GM12874 (cell line): ENCODE measurements around the gene STAT3.

Experiments used
- CTCF ChIP-seq: IDR thresholded peaks from 2 replicates; pipeline ENCODE4 v1.5.1; 2011; ENCODE audit warnings: low read depth, mild to moderate bottlenecking, control low read depth, low read length, moderate library complexity; ENCODE audit not compliant: insufficient read depth

Gene STAT3

GRCh38 chr17:42363231-42363630 is 25.0 kb downstream of the STAT3 start:
- no peak for TF ChIP-seq CTCF

GRCh38 chr17:42362245-42362961 is 25.8 kb downstream of the STAT3 start:
- TF ChIP-seq CTCF, result no peak

- TF ChIP-seq CTCF, result no peak
These were observed 26.5 kb downstream of the STAT3 start for GRCh38 chr17:42361781-42362186.

- TF ChIP-seq CTCF, result no peak
These were observed 29.1 kb downstream of the STAT3 start for GRCh38 chr17:42359133-42359532.

- no peak for TF ChIP-seq CTCF
These were observed 29.8 kb downstream of the STAT3 start for GRCh38 chr17:42358434-42358833.

GRCh38 chr17:42354956-42355843 is 33.0 kb downstream of the STAT3 start:
- no peak for TF ChIP-seq CTCF

GRCh38 chr17:42348104-42348503 is 40.1 kb downstream of the STAT3 start:
- no peak for TF ChIP-seq CTCF
